HG03175 (cell line): Measurements from ENCODE around the gene CDH8.
"Not testable (repeated sequence)": the region's sequence is repeated elsewhere in the genome, so short reads cannot be mapped to it uniquely, and the experiment has no call there.

Experiments
- ATAC-seq: cut with Tn5 transposase; IDR thresholded peaks from one replicate; pipeline ENCODE4 v1.9.1; 2021; ENCODE audit warnings: mild to moderate bottlenecking, moderate library complexity; ENCODE audit not compliant: unreplicated experiment

The CDH8 gene

DNA sequence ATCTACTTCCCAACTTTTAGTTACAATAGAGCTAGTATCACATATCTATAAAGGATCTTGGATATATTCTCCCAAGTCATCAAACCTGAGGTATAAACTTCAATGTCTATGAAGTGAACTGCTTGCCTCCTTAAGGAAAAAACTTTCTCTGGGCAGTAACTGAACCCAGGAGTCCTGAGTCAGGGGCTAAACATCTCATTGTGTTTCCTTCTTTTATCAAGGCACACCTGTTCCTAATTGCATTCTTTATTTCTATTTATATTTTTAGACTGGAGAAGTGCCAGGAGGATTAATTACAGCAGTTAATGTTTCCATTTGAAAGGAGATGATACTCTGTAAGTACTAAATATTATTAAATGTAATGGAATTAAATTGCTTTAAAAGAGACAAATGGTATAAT is 98.6 kb downstream of the CDH8 start:
- ATAC-seq = no peak

GRCh38 chr16:61936522-61936921 is 99.7 kb downstream of the CDH8 start:
- ATAC-seq = no peak

DNA sequence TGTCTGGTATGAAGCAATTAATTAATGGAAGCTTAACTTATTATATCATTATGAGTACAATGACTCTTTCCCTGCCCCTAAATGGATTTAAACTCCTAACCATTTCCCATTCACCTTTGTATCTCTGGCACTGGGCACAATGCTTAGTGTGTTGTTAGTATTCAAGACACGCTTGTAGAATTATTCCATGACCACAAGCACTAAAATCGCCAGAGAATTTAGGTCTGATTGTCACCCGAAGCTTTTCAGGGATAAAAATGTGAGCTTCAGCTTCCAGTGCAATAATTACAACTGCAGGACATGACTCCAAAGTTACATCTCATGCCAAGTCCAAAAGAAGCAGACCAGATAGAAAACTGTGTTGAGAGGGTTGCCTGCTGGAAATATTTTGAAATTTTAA is 101.6 kb downstream of the CDH8 start:
- ATAC-seq = no peak

DNA sequence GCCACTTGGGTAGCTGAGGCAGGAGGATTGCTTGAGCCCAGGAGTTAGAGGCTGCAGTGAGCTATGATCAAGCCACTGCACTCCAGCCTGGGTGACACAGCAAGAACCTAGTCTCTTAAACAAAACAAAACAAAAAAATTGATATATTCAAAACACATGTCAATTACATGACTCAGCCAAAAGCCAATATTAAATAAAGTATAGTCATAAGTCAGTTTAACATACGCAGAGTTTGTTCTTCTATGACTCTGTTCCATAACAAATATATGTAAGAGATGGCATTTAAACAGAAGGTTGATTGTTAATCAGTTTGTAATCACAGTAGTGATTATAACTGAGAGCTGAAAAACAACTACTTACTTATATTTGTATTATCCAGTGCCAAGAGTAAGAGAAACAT is 106.5 kb downstream of the CDH8 start:
- ATAC-seq = no peak

GRCh38 chr16:61926766-61927165 is 109.5 kb downstream of the CDH8 start:
- no peak for ATAC-seq

DNA sequence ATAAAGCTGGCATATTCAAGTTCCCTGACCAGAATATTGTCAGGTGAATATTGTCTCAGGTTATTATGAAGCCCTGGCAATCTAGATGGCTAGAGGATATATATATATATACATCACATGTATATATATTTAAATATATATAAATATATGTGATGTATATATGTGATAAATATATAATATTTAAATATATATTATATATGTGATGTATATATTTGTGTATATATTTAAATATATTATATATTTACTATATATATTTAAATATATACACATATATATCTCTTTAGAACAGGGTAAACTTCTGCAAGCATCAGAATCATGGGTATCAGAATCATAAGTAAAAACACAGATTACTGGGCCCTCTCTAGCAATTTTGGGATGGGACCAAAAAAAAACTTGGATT is 112.6 kb downstream of the CDH8 start:
- ATAC-seq = no peak

DNA sequence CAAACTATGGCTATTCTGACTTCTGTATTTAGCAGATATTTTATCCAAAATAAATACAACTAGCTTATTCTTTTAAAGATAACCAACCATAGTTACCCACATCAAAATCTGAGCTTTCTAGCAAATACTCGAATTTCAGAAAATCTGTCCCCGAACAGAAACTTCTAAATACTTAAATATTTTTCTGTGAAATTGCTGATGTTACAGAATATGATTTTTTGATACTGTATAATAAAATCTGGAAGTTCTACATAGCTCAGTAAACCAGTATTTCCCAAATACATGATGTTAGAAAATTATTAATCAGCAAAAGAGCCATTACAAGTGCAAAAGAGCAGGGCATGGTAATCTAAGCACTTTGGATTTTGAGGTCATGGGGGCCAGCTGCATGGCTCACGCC is 114.9 kb downstream of the CDH8 start:
- no peak for ATAC-seq

DNA sequence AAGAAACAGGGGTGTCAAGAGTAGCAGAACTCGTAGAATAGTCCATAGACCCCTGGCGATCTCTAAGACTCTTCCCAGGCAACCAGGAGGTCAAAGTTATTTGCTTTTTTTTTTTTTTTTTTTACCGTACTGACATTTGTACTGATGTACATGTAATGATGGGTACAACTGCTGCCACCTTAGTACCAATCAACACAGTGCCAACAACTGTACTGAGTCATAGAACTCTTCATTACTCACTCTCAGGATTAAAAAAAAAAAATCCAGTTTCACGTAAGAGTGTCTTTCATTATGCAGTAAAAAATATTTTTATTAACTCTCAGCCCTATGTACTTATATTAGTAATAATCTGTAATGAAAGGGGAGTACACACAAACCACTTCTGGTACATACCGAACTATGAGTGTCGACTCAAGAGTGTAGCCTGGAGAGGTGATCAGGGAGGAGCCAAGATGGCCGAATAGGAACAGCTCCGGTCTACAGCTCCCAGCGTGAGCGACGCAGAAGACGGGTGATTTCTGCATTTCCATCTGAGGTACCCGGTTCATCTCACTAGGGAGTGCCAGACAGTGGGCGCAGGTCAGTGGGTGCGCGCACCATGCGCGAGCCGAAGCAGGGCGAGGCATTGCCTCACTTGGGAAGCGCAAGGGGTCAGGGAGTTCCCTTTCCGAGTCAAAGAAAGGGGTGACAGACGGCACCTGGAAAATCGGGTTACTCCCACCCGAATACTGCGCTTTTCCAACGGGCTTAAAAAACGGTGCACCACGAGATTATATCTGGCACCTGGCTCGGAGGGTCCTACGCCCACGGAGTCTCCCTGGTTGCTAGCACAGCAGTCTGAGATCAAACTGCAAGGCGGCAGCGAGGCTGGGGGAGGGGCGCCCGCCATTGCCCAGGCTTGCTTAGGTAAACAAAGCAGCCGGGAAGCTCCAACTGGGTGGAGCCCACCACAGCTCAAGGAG is 118.1 kb downstream of the CDH8 start:
- ATAC-seq = not testable (repeated sequence)

DNA sequence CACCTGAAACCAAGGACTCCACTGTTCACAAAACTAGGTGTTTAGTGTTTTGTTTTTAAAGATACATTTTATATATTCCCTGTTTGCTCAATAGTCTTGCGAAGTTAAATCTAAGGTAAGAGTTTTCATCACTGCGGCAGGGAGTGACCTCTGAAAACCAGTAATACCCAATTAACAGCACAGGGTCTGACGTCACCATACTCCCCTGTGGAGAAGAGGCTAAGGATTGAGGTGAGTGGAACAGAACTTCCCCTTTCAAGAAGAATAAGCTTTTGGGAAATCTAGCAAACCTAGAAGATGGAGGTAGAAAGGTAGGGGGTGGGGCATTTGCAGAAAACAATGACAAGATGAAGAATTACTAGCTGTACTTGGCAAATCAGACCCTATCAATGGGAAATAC is 120.7 kb downstream of the CDH8 start:
- ATAC-seq = no peak

DNA sequence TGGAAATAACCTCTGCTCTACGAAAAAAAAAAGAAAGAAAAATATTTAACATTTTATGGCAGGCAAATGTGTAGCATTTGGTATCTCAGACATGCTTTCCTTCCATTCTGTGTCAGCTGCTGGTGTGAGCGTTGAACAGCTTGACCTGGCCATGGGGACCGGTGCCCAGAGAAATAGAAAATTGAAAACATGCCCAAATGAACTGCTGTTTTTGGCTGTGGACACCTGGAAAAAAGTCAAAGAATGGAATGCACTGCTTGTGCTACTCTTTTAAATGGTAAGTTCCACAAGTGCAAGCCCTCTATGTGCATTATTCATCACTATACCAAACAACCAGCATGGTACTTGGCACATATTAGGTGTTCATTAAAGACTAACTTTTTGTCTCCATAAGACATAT is 127.2 kb downstream of the CDH8 start:
- no peak for ATAC-seq

- ATAC-seq = no peak
Measured at GRCh38 chr16:61908426-61908825, 127.8 kb downstream of the CDH8 start.

DNA sequence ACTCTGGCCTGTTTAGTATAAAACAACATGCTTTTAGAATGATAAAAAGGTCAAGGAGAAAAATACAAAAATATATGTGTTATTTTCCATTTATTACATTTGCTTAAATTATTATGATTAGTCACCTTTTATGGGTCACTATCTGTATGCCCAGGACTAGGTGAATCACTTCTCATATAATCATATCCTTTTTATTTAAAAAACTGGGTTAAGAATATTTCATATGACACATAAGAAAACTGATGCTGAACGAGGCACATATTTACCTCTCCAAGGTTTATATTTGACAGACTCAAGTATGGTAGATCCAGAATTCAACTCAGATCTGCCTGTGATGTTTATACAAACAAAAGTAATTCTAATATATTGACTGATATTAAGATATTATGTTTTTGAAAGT is 134.5 kb downstream of the CDH8 start:
- ATAC-seq = no peak

DNA sequence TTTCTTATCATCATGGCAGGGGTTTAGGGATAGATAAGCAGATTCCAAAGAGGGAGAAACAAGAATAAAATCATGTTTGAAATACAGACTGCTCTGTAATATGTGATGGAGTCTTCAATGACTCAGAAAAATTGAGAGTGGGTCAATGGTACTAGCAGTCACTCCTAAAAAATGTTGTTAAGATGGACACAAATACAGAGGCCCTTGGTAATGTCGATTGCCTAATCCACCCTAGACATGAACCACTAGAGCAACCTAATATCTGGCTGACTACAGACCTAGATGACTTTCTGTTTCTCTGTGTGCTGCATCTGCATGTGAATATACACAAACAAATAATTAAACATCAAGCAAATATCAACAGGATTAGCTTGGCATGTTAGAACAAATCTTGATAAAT is 135.8 kb downstream of the CDH8 start:
- ATAC-seq = no peak

DNA sequence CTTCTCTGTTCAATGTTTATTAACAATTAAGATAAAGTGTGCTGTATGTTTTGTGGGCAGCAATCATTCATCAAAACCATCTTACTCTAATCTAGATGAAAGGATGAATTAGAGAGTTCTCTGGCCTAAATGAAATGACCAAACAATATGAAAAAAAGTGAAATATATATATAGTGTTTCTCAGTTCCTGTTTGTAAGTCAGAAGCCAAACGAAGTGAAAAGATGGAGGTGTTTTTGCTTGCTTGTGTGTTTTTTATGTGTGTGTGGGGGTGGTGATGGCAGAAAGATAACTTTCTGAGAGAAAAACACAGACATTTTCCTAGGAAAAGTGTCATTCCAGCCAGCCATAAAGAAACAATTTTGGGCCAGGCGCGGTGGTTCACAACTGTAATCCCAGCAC is 138.6 kb downstream of the CDH8 start:
- no peak for ATAC-seq

DNA sequence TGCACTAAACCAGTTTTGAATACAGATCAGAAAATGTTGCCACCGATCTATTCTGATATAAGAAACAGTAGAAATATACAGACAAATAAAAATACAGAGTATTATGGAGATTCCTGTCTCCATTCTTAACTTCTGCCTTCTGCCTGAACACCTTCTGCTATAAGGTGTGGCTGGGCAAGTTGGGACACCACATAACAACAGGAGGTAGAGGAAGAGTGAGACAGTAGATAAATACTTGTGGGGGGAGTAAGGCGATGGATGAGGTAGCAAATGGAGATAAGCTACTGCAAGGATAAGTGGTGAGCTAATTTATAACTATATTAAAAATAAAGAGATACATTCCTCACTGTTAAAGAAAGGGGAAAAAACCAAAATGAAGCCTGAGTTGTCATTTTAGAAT is 143.7 kb downstream of the CDH8 start:
- ATAC-seq = no peak

GRCh38 chr16:61891460-61891859 is 144.8 kb downstream of the CDH8 start:
- ATAC-seq = no peak

DNA sequence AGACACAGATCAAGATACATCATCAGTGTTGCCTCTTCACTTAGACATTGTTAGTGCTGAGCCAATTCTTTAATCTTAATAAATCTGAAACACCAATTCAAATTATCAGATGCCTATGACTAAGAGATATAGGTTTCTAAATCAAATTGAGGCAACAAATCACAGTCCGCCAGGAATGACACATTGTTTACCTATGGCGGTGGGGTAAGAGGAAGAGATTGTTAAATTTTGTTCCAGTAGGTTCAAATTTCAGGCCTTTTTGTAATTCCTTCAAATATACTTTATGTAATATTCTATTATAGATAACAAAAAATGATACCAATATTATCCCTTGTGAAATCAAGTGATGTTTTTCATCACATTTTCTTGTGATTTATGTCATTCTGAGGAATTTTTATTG is 145.9 kb downstream of the CDH8 start:
- no peak for ATAC-seq

GRCh38 chr16:61887903-61888302 is 148.3 kb downstream of the CDH8 start:
- ATAC-seq = no peak

DNA sequence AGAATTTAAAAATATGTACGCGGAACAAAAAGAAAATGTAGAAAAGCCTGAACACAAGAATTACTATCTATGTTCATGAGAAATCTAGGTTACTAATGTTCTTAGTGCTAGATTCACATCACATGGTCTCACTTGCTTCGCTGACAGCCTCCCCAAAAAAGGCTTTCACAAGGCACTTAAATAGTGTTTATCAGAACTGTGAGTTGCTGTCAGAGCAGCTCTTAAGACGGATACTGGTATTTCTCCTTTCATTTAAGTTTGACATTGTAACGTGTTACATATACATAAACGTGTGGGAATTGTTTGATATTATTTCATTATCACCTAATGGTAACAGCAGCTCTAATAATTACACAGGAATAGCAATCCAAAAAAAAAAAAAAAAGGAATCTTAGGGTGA is 150.9 kb downstream of the CDH8 start:
- ATAC-seq = no peak

- no peak for ATAC-seq
Measured at GRCh38 chr16:61879306-61879705, 156.9 kb downstream of the CDH8 start.

GRCh38 chr16:61877436-61877835 is 158.8 kb downstream of the CDH8 start:
- ATAC-seq = no peak

DNA sequence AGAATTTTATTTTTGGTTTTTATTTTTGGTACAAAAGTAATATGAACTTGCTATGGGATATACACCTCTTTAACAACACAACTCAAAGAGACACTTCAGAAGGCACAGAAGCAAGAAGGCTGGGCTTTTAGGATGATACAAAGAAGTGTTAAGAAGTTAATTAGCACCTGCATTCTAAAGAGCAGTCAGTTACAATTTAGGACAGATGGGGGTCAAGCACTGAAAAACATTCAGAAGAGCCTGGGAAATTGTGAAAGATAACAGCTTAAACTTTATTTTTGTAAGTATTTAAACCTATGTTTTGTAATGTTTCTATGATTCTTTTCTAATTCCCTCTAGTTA is 163.5 kb downstream of the CDH8 start:
- no peak for ATAC-seq
